Retina (tissue), 1 donor: ENCODE data around the gene ZNF615.
A peak's percentile ranks its signal among the peaks of the same experiment; 100 is the strongest.
"Not testable (repeated sequence)": the region's sequence is repeated elsewhere in the genome, so short reads cannot be mapped to it uniquely, and the experiment has no call there.

Experiments
- DNase-seq: peaks from one replicate; pipeline ENCODE4 v3.0.0-alpha.2; 2016

Gene ZNF615

GRCh38 chr19:51980116-51980736 is 27.8 kb downstream of the ZNF615 start:
- DNase-seq, result no peak

GRCh38 chr19:51978882-51979281 is 29.1 kb downstream of the ZNF615 start:
- DNase-seq, result no peak

GRCh38 chr19:51977346-51977745 is 30.7 kb downstream of the ZNF615 start:
- no peak for DNase-seq

- no peak for DNase-seq
These were observed 31.2 kb downstream of the ZNF615 start for GRCh38 chr19:51976852-51977251.

- not testable (repeated sequence) for DNase-seq
These were observed 32.2 kb downstream of the ZNF615 start for GRCh38 chr19:51975787-51976186.

- peak; percentile 7 for DNase-seq
These were observed 36.4 kb downstream of the ZNF615 start for GRCh38 chr19:51971624-51972023.

- DNase-seq, result no peak
These were observed 37.3 kb downstream of the ZNF615 start for GRCh38 chr19:51970718-51971117.

GRCh38 chr19:51965583-51965982 is 42.4 kb downstream of the ZNF615 start:
- no peak for DNase-seq

GRCh38 chr19:51960621-51961233 is 47.3 kb downstream of the ZNF615 start:
- not testable (repeated sequence) for DNase-seq

GRCh38 chr19:51959791-51960190 is 48.2 kb downstream of the ZNF615 start:
- no peak for DNase-seq

- DNase-seq, result not testable (repeated sequence)
These were observed 50.2 kb downstream of the ZNF615 start for GRCh38 chr19:51957846-51958245.

GRCh38 chr19:51948975-51949374 is 59.0 kb downstream of the ZNF615 start:
- peak; percentile 84 for DNase-seq

GRCh38 chr19:51946602-51947001 is 61.4 kb downstream of the ZNF615 start:
- DNase-seq, result no peak

GRCh38 chr19:51944798-51945552 is 63.0 kb downstream of the ZNF615 start:
- DNase-seq, result no peak
